Caco-2 (cell line): ENCODE data around the gene BBX. TPM values are rescaled to one million over a fixed set of nuclear protein-coding genes. Genes with fewer than 3 reads are reported as not detected.

Source experiments
- BruUV-seq: library from RNA; stranded (reverse); fragments of 400-500 nt; replicated peaks from 2 replicates; lab custom pipeline; 2021; lab: Mats Ljungman, UMichigan
- CTCF ChIA-PET: fragments of 300-600 bp; sonication (Branson Sonifier 250); formaldehyde crosslinking; loops from one replicate; lab custom pipeline; 2022; ENCODE audit warnings: antibody characterized with exemption; lab: Charles Lee
- POLR2A ChIA-PET: fragments of 300-600 bp; sonication (Branson Sonifier 250); formaldehyde crosslinking; loops from one replicate; lab custom pipeline; 2022; ENCODE audit warnings: antibody characterized with exemption; lab: Charles Lee
- DNase-seq, 2 experiments: peaks; one replicate each; pipeline versions ENCODE4 v3.0.0 to v3.0.0-alpha.2; 2020 to 2022
- H3K27me3 ChIP-seq: replicated peaks from 2 replicates; pipeline ENCODE4 v1.6.0; 2011; ENCODE audit warnings: low read length; ENCODE audit not compliant: control insufficient read depth, insufficient read depth
- H3K36me3 ChIP-seq: 2 replicates; pipeline ENCODE4 v1.5.1; 2011; ENCODE audit warnings: low read length; ENCODE audit not compliant: control insufficient read depth, insufficient read depth
- H3K4me1 ChIP-seq: fragments of 250-450 bp; sonication (Bioruptor Pico); 2 replicates; pipeline ENCODE4 v1.5.1; 2020; ENCODE audit warnings: mild to moderate bottlenecking
- H3K4me3 ChIP-seq: 2 replicates; pipeline ENCODE4 v1.5.1; 2011; ENCODE audit warnings: low read depth, mild to moderate bottlenecking, control low read depth, low read length
- H3K9me3 ChIP-seq: fragments of 250-450 bp; sonication (Bioruptor Pico); 2 replicates; pipeline ENCODE4 v1.5.1; 2020; ENCODE audit warnings: mild to moderate bottlenecking, moderate library complexity
- H3K27ac Mint-ChIP-seq: one replicate; pipeline ENCODE4 v1.8.0; 2022; ENCODE audit warnings: mixed read lengths; ENCODE audit not compliant: unreplicated experiment
- H3K27me3 Mint-ChIP-seq: one replicate; pipeline ENCODE4 v1.8.0; 2022; ENCODE audit warnings: mixed read lengths; ENCODE audit not compliant: insufficient read depth, unreplicated experiment
- H3K36me3 Mint-ChIP-seq: one replicate; pipeline ENCODE4 v1.8.0; 2022; ENCODE audit warnings: mild to moderate bottlenecking, mixed read lengths; ENCODE audit not compliant: insufficient read depth, unreplicated experiment
- H3K4me1 Mint-ChIP-seq: one replicate; pipeline ENCODE4 v1.8.0; 2022; ENCODE audit warnings: low read depth, mixed read lengths; ENCODE audit not compliant: unreplicated experiment
- H3K4me3 Mint-ChIP-seq: one replicate; pipeline ENCODE4 v1.8.0; 2022; ENCODE audit warnings: mild to moderate bottlenecking, moderate library complexity, mixed read lengths; ENCODE audit not compliant: unreplicated experiment
- H3K9me3 Mint-ChIP-seq: one replicate; pipeline ENCODE4 v1.8.0; 2022; ENCODE audit warnings: mixed read lengths; ENCODE audit not compliant: unreplicated experiment
- intact Hi-C: fragments of 100-400 bp; cut with micrococcal nuclease; formaldehyde crosslinking; loops from one replicate; pipeline ENCODE4 v1.10.0; 2022; ENCODE audit not compliant: unreplicated experiment
- total RNA-seq: library from RNA; stranded (reverse); gene quantifications from 2 replicates; pipeline ENCODE4 v1.2.3, GENCODE V29; 2022
- TF ChIP-seq, protein P1 (sequence below), 2 experiments: fragments of 200-600 bp in 1 of 2; IDR thresholded peaks; 1 replicate in 1 of 2; 2 replicates in 1 of 2; pipeline versions ENCODE4 v1.5.1 to v1.8.0; 2011 to 2022; ENCODE audit warnings: antibody characterized with exemption in 1 of 2, control low read depth in 1 of 2, inconsistent platforms in 1 of 2, low read depth in 1 of 2, low read length in 1 of 2, mild to moderate bottlenecking in 1 of 2, moderate library complexity in 1 of 2; ENCODE audit not compliant: insufficient read depth in 1 of 2, severe bottlenecking in 1 of 2, unreplicated experiment in 1 of 2

The BBX gene
- total RNA-seq, 1 experiment from 2014 or later, result 2.6 TPM

DNA sequence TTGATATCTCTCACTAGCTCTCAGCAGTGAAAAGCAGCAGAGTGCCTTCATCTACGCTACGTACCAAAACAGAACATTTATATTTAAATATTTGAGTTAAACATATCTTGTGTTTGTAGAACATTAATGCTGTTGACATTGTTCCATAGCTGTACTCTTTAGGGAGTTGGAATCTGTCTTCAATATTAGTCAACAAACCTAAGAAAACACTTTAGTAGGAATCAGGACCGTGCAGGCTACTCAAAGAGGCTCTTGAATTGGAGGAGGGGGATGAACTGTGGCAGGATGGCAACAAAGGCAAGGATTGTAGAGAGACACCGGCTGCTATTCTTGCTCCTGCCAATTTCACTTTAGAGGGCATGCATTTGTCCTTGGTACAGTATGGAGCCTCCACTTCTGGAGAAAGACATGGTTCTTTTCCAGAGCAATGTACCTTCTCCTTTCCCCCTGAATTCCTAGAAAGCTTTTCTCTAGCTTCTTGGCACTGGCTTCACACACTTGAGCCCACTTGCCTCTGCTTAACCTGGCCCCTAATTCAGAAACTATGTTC lies 302.1 kb downstream of the BBX start:
- H3K4me1 Mint-ChIP-seq, result no peaks in the 10 kb centered on the region
- H3K27ac Mint-ChIP-seq, result no peak overlapping the region
- intact Hi-C loops, result no loop called here
- H3K4me3 Mint-ChIP-seq, result no peak overlapping the region
- Histone ChIP-seq H3K36me3 (no peaks in the 10 kb centered on the region), H3K27me3 (no peaks in the 10 kb centered on the region), H3K9me3 (no peaks in the 10 kb centered on the region), H3K4me1 (no peaks in the 10 kb centered on the region), H3K4me3 (no peak overlapping the region)
- ChIA-PET POLR2A (no interaction called here), CTCF (no interaction called here)
- no peaks in the 10 kb centered on the region for H3K36me3 Mint-ChIP-seq
- H3K9me3 Mint-ChIP-seq, result no peaks in the 10 kb centered on the region
- TF ChIP-seq, protein P1, sequence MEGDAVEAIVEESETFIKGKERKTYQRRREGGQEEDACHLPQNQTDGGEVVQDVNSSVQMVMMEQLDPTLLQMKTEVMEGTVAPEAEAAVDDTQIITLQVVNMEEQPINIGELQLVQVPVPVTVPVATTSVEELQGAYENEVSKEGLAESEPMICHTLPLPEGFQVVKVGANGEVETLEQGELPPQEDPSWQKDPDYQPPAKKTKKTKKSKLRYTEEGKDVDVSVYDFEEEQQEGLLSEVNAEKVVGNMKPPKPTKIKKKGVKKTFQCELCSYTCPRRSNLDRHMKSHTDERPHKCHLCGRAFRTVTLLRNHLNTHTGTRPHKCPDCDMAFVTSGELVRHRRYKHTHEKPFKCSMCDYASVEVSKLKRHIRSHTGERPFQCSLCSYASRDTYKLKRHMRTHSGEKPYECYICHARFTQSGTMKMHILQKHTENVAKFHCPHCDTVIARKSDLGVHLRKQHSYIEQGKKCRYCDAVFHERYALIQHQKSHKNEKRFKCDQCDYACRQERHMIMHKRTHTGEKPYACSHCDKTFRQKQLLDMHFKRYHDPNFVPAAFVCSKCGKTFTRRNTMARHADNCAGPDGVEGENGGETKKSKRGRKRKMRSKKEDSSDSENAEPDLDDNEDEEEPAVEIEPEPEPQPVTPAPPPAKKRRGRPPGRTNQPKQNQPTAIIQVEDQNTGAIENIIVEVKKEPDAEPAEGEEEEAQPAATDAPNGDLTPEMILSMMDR (IDR thresholded peaks at IDR 0.05; ENCODE audit: insufficient read depth in 1 of 2, low read depth in 1 of 2, low read length in 1 of 2, severe bottlenecking in 1 of 2, unreplicated experiment in 1 of 2), result no peak
- no peak for DNase-seq
- no TSS peak for BruUV-seq
- no peaks in the 10 kb centered on the region for H3K27me3 Mint-ChIP-seq

DNA sequence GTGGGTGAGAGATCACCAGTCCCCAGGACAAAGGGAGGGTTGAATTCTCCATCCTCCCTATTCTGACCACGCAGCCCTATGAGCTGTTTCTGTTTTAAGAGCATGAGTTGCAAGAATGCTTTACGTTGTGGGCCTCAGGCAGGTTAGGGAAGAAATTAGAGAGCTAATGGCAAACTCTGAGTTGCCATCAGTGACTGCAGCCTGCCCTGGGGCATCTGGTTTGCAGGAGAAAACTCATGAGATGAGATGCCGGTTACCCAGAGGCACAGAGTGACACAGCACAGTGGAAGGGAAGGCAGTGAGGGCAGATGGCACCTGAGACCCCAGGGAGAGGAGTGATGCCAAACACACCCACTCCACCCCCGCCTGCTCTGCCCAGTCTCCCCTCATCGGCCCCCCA lies 302.8 kb downstream of the BBX start:
- TF ChIP-seq, protein P1 (IDR thresholded peaks at IDR 0.05; ENCODE audit: insufficient read depth in 1 of 2, low read depth in 1 of 2, low read length in 1 of 2, severe bottlenecking in 1 of 2, unreplicated experiment in 1 of 2), result no peak
- no peak for DNase-seq
- ChIA-PET CTCF (no interaction called here), POLR2A (no interaction called here)
- H3K27me3 Mint-ChIP-seq, result no peaks in the 10 kb centered on the region
- BruUV-seq, result no TSS peak
- Histone ChIP-seq H3K4me3 (no peak overlapping the region), H3K9me3 (no peaks in the 10 kb centered on the region), H3K4me1 (no peaks in the 10 kb centered on the region), H3K27me3 (no peaks in the 10 kb centered on the region), H3K36me3 (no peaks in the 10 kb centered on the region)
- H3K9me3 Mint-ChIP-seq, result no peaks in the 10 kb centered on the region
- H3K36me3 Mint-ChIP-seq, result no peaks in the 10 kb centered on the region
- no peak overlapping the region for H3K27ac Mint-ChIP-seq
- no peaks in the 10 kb centered on the region for H3K4me1 Mint-ChIP-seq
- intact Hi-C loops, result no loop called here
- no peak overlapping the region for H3K4me3 Mint-ChIP-seq

DNA sequence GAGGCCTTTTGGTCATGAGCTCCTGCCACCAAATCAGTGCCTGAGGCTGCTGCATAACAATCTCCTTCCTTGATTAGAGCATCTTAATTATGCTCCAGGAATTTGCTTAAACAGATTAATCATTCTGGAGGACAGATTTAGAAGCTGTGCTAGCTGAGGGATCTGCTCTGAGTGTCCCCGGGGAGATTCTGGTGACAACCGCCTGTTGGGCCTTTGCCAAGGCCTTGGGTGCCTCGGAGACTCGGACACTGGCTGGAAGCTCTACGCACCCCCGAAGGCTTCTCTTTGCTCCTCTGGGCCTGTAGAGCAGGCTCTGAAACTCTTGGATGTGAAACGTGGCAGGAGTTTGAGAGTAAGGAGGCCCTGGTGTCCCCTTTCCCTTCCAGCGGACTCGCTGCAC lies 304.0 kb downstream of the BBX start:
- POLR2A ChIA-PET, result no interaction called here
- intact Hi-C loops, result no loop called here
- H3K36me3 ChIP-seq, result no peaks in the 10 kb centered on the region
- no peak overlapping the region for H3K27ac Mint-ChIP-seq
- H3K9me3 ChIP-seq, result no peaks in the 10 kb centered on the region
- H3K4me3 Mint-ChIP-seq, result no peak overlapping the region
- no TSS peak for BruUV-seq
- no peak for DNase-seq
- no peaks in the 10 kb centered on the region for H3K4me1 ChIP-seq
- TF ChIP-seq, protein P1 (IDR thresholded peaks at IDR 0.05; ENCODE audit: insufficient read depth in 1 of 2, low read depth in 1 of 2, low read length in 1 of 2, severe bottlenecking in 1 of 2, unreplicated experiment in 1 of 2), result no peak
- H3K4me1 Mint-ChIP-seq, result no peaks in the 10 kb centered on the region
- H3K27me3 ChIP-seq, result no peaks in the 10 kb centered on the region
- no peaks in the 10 kb centered on the region for H3K9me3 Mint-ChIP-seq
- H3K27me3 Mint-ChIP-seq, result no peaks in the 10 kb centered on the region
- no peaks in the 10 kb centered on the region for H3K36me3 Mint-ChIP-seq
- no peak overlapping the region for H3K4me3 ChIP-seq
- CTCF ChIA-PET, result no interaction called here
